Heart left ventricle (tissue), 16 donors: Measurements from ENCODE around the gene SYCP2L. TPM values are rescaled to one million over a fixed set of nuclear protein-coding genes. Genes with fewer than 3 reads are reported as not detected.
"Not testable (repeated sequence)": the region's sequence is repeated elsewhere in the genome, so short reads cannot be mapped to it uniquely, and the experiment has no call there.

Source experiments
- ATAC-seq, 4 donors: fragments of 200-7000 bp; cut with Tn5 transposase; one replicate each; pipeline ENCODE4 v1.9.1; 2020 to 2022; ENCODE audit warnings: moderate library complexity in 4 of 4, mild to moderate bottlenecking in 3 of 4, moderate number of reproducible peaks in 1 of 4
- DNase-seq, 5 donors: peaks; one replicate each; pipeline ENCODE4 v3.0.0-alpha.2; 2020
- H3K27ac ChIP-seq, 12 donors: fragments of 200-600 bp; sonication (generic) in 4 of 12; one replicate each; pipeline versions ENCODE4 v1.5.0 to v1.8.0; 2016 to 2022; ENCODE audit warnings: mild to moderate bottlenecking in 2 of 12
- H3K27me3 ChIP-seq, 9 donors: fragments of 200-600 bp; sonication (generic) in 2 of 9; one replicate each; pipeline versions ENCODE4 v1.5.1 to v1.8.0; 2016 to 2022; ENCODE audit warnings: mild to moderate bottlenecking in 3 of 9
- H3K36me3 ChIP-seq, 9 donors: fragments of 200-600 bp; sonication (generic) in 2 of 9; one replicate each; pipeline versions ENCODE4 v1.5.0 to v1.8.0; 2018 to 2022; ENCODE audit warnings: mild to moderate bottlenecking in 2 of 9
- H3K4me1 ChIP-seq, 12 donors: fragments of 200-600 bp; sonication (generic) in 4 of 12; one replicate each; pipeline versions ENCODE4 v1.5.0 to v1.8.0; 2016 to 2022; ENCODE audit warnings: mild to moderate bottlenecking in 3 of 12
- H3K4me3 ChIP-seq, 12 donors: fragments of 200-600 bp; sonication (generic) in 4 of 12; one replicate each; pipeline versions ENCODE4 v1.5.0 to v1.8.0; 2017 to 2022; ENCODE audit warnings: mild to moderate bottlenecking in 9 of 12, moderate library complexity in 4 of 12
- H3K9me3 ChIP-seq, 12 donors: fragments of 200-600 bp; sonication (generic) in 4 of 12; one replicate each; pipeline versions ENCODE4 v1.5.0 to v1.8.0; 2016 to 2022; ENCODE audit warnings: mild to moderate bottlenecking in 1 of 12
- POLR2A ChIP-seq, 2 donors: fragments of 450-650 bp; IDR thresholded peaks; one replicate each; pipeline ENCODE4 v1.6.1; 2017; ENCODE audit warnings: antibody characterized with exemption in 2 of 2, mild to moderate bottlenecking in 2 of 2, moderate library complexity in 2 of 2
- WGBS, 4 donors: extraction: QIAGEN DNeasy Blood & Tissue Kit in 2 of 4; methylation state at CpG; one replicate each; pipeline versions ENCODE4 v1.1.5 to v1.1.7; 2013 to 2018; 5-methylcytosine and 5-hydroxymethylcytosine counted together
- intact Hi-C, 10 donors: fragments of 100-400 bp; cut with DNase I; formaldehyde crosslinking; loops; one replicate each; pipeline versions ENCODE4 v1.11.1 to v1.14.2; 2022
- polyA plus RNA-seq, 2 donors: library from polyadenylated mRNA; stranded (reverse); fragments of 200-250 nt; gene quantifications; one replicate each; pipeline ENCODE4 v1.2.3, GENCODE V29; 2013
- total RNA-seq, 9 donors: library from RNA; depleted of rRNA in 2 of 9; stranded (reverse); fragments of >200 nt in 2 of 9; fragmentation: NEBNext Ultra II Directional in 3 of 9; extraction: Animal tissue kit (Norgen Biotek cat#: 25700) in 3 of 9; gene quantifications; one replicate each; pipeline versions ENCODE4 v1.1.0 to v1.2.4, GENCODE V29; 2016 to 2023
- TF ChIP-seq, protein P1 (sequence below), 12 donors: fragments of 200-600 bp; sonication (generic) in 4 of 12; IDR thresholded peaks; one replicate each; pipeline versions ENCODE4 v1.5.0 to v1.8.0; 2018 to 2022; ENCODE audit warnings: antibody characterized with exemption in 12 of 12, mild to moderate bottlenecking in 5 of 12
- donor health status: ischemic (EF 13 %, LVEDD 7.1; RV severe dilation, severe dysfunction).
- donor health status: healthy with polysubstance abuse.
- donor health status: DM: no; HTN: yes; CAD: no.
- donor health status: DM: no; HTN: no; CAD: no.
- donor health status: ischemic (EF 25% LVEDD 6.9; RV normal size, moderate dysfunction).
- donor health status: ischemic (EF 25% LVEDD 5.7; RV mildly dilated, moderate dysfunction).
- donor health status: healthy.
- donor health status: DM: yes; HTN: yes; CAD: no.
- donor health status: ischemic (EF 35%, LVEDD 5.7; RV mildly dilated, moderate dysfunction).
- donor health status: nonischemic (EF 11% LVEDD 7.7; RV severe dilation, severe dysfunction).
- donor health status: DM: yes; HTN: yes; CAD: no.
- donor health status: PGD.
- donor health status: ischemic (EF 29% LVEDD 5.4; RV normal size, mild dysfunction).
- donor health status: nonischemic (EF 23%, LVEDD 6.1; RV moderate dilation, normal function).

SYCP2L gene
- total and polyA plus RNA-seq, 11 donors, result 0.10 to 1.3 (median 0.50) TPM; not detected in 1

DNA sequence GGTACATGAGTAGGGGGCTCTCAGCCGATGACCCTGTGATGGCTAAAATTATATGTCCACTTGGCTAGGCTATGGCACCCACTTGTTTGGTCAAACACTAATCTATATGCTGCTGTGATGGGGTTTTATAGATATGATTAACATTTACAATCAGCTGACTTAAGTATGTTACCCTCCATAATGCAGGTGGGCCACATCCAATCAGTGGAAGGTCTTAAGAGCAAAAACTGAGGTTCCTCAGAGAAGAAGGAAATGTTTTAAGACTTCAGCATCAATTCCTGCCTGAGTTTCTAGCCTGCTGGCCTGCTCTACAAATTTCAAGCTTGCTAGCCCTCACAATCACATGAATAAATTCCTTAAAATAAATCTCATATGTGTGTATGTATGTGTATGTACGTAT is 29.6 kb upstream of the SYCP2L start:
- TF ChIP-seq, protein P1, sequence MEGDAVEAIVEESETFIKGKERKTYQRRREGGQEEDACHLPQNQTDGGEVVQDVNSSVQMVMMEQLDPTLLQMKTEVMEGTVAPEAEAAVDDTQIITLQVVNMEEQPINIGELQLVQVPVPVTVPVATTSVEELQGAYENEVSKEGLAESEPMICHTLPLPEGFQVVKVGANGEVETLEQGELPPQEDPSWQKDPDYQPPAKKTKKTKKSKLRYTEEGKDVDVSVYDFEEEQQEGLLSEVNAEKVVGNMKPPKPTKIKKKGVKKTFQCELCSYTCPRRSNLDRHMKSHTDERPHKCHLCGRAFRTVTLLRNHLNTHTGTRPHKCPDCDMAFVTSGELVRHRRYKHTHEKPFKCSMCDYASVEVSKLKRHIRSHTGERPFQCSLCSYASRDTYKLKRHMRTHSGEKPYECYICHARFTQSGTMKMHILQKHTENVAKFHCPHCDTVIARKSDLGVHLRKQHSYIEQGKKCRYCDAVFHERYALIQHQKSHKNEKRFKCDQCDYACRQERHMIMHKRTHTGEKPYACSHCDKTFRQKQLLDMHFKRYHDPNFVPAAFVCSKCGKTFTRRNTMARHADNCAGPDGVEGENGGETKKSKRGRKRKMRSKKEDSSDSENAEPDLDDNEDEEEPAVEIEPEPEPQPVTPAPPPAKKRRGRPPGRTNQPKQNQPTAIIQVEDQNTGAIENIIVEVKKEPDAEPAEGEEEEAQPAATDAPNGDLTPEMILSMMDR (IDR thresholded peaks at IDR 0.05), result no peak
- TF ChIP-seq POLR2A (IDR thresholded peaks at IDR 0.05), result no peak
- Histone ChIP-seq H3K27me3 (no peaks in the 10 kb centered on the region), H3K4me1 (no peaks in the 10 kb centered on the region), H3K27ac (no peak overlapping the region), H3K4me3 (no peak overlapping the region), H3K36me3 (no peaks in the 10 kb centered on the region), H3K9me3 (peaks cover 0 to 19% (median 6%) of the 10 kb centered on the region in 12 donors)
- intact Hi-C loops, result no loop called here
- DNase-seq (no peak), ATAC-seq (no peak)
- WGBS, 4 donors, result 91 to 96% (median 94%) methylated on average over 2 of the region's 2 CpGs

DNA sequence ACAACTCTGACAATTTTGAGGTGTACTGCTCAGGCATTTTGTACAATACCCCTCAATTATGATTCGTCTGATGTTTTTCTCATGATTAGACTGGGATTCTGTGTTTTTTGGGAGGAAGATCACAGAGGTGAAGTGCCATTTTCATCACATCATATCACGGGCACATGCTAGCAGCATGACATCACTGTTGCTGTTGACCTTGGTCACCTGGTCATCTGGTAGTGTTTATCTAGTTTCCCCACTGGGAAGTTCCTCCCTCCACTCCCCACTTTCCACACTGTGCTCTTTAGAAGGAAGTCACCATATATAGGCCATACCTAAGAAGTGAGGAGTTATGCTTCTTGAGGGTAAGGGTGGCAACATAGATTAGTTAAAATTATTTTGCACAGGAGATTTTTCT is 25.8 kb upstream of the SYCP2L start:
- Histone ChIP-seq H3K36me3 (no peaks in the 10 kb centered on the region), H3K4me3 (no peak overlapping the region), H3K9me3 (no peaks in the 10 kb centered on the region), H3K27ac (no peak overlapping the region), H3K27me3 (no peaks in the 10 kb centered on the region), H3K4me1 (no peaks in the 10 kb centered on the region)
- ATAC-seq, result no peak
- WGBS, 4 donors, result 57 to 81% (median 73%) methylated on average over 2 of the region's 2 CpGs
- no peak for DNase-seq
- intact Hi-C loops, result no loop called here
- TF ChIP-seq, protein P1 (IDR thresholded peaks at IDR 0.05), result no peak
- TF ChIP-seq POLR2A (IDR thresholded peaks at IDR 0.05), result no peak

DNA sequence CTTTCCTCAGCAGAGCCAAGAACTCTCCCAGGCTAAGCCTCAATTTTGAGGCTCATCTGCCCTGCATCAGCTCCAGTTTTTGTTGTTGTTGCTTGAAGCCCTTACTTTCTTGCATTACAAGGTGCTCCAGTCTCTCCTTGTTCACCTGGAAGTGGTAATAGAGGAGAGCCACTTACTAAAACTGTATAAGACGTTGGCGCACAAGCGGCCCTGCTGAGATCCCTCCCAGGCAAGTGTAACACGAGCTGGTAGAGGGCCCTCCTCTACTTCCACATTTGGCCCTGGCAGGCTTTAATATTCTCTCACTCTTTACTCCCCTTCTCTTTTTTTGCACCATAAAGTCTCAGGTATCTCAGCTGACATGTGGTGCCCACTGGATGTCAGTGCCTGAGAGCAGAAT is 24.5 kb upstream of the SYCP2L start:
- Histone ChIP-seq H3K4me3 (no peak overlapping the region), H3K27ac (no peak overlapping the region), H3K9me3 (peaks cover 0 to 4% (median 0%) of the 10 kb centered on the region in 12 donors), H3K27me3 (no peaks in the 10 kb centered on the region), H3K4me1 (no peaks in the 10 kb centered on the region), H3K36me3 (no peaks in the 10 kb centered on the region)
- TF ChIP-seq POLR2A (IDR thresholded peaks at IDR 0.05), result no peak
- TF ChIP-seq, protein P1 (IDR thresholded peaks at IDR 0.05), result no peak
- intact Hi-C loops, result no loop called here
- DNase-seq (no peak), ATAC-seq (no peak)
- WGBS, 4 donors, result 70 to 81% (median 79%) methylated on average over 4 of the region's 4 CpGs

DNA sequence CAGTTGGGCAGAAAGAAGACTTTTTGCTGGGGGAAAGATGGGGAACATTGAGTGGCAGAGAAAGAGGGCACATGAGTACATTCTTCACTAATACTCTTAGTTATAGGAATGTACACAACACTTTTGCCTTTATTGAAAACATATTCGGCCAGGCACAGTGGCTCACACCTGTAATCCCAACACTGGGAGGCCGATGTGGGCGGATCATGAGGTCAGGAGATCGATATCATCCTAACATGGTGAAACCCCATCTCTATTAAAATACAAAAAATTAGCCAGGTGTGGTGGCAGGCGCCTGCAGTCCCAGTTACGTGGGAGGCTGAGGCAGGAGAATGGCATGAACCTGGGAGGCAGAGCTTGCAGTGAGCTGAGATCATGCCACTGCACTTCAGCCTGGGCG is 23.8 kb upstream of the SYCP2L start:
- DNase-seq, ATAC-seq, H3K4me1 ChIP-seq, H3K9me3 ChIP-seq, H3K27ac ChIP-seq, H3K36me3 ChIP-seq, H3K27me3 ChIP-seq, intact Hi-C loops, H3K4me3 ChIP-seq: not testable (repeated sequence)
- WGBS, 4 donors, result 90 to 93% (median 92%) methylated on average over 7 of the region's 7 CpGs

DNA sequence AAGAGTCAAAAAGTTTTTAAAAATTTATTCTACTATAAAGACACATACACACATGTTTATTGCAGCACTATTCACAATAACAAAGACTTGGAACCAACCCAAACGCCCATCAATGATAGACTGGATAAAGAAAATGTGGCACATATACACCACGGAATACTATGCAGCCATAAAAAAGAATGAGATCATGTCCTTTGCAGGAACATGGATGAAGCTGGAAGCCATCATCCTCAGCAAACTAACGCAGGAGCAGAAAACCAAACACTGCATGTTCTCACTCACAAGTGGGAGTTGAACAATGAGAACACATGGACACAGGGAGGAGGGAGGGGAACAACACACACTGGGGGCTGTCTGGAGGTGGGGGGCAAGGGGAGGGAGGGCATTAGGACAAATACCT is 20.1 kb upstream of the SYCP2L start:
- H3K36me3 ChIP-seq, H3K4me1 ChIP-seq, ATAC-seq, intact Hi-C loops, H3K9me3 ChIP-seq, H3K27ac ChIP-seq, H3K4me3 ChIP-seq, DNase-seq, H3K27me3 ChIP-seq: not testable (repeated sequence)
- WGBS, 4 donors, result 82 to 85% (median 83%) methylated on average over 3 of the region's 3 CpGs
